GM12878 (cell line): ENCODE data around the gene POLR1G. TPM values are rescaled to one million over a fixed set of nuclear protein-coding genes. Genes with fewer than 3 reads are reported as not detected.

Experiments used
- ATAC-seq: fragments of 200-7000 bp; cut with Tn5 transposase; 3 replicates; pipeline ENCODE4 v1.9.1; 2020; ENCODE audit warnings: mild to moderate bottlenecking, moderate library complexity
- BruUV-seq: library from RNA; stranded (reverse); fragments of 400-500 nt; replicated peaks from 2 replicates; lab custom pipeline; 2021; lab: Mats Ljungman, UMichigan
- CTCF ChIA-PET: fragments of 300-600 bp; sonication (Branson Sonifier 250); formaldehyde crosslinking; extraction: SDS; loops from one replicate; lab custom pipeline; 2021; ENCODE audit warnings: inconsistent platforms; lab: Yijun Ruan, JAX
- POLR2A ChIA-PET: fragments of 350-600 bp; formaldehyde crosslinking; extraction: SDS; loops from one replicate; lab custom pipeline; 2021; ENCODE audit warnings: inconsistent platforms; lab: Charles Lee
- RAD21 ChIA-PET: fragments of 300-600 bp; sonication (Branson Sonifier 250); formaldehyde crosslinking; loops from one replicate; lab custom pipeline; 2023; ENCODE audit warnings: antibody characterized with exemption; ENCODE audit not compliant: unreplicated experiment; lab: Charles Lee
- SMC1A ChIA-PET: fragments of 300-600 bp; sonication (Branson Sonifier 250); formaldehyde crosslinking; loops from one replicate; lab custom pipeline; 2023; ENCODE audit not compliant: unreplicated experiment, uncharacterized antibody; lab: Charles Lee
- DNase-seq: peaks from one replicate; pipeline ENCODE4 v3.0.0-alpha.2; 2011; ENCODE audit warnings: low read depth, low spot score
- FAIRE-seq: peaks from 3 replicates; lab custom pipeline; 2011; peaks lifted over from hg19 to GRCh38; lab: Jason Lieb, UNC
- H2AFZ ChIP-seq: 2 replicates; pipeline ENCODE4 v1.6.0; 2011; ENCODE audit warnings: low read depth, low read length, control low read depth; ENCODE audit not compliant: control insufficient read depth
- H3K27ac ChIP-seq: 2 replicates; pipeline ENCODE4 v1.5.1; 2011; ENCODE audit warnings: control low read depth; ENCODE audit not compliant: control insufficient read depth, insufficient read depth
- H3K27me3 ChIP-seq, 2 experiments: replicated peaks in 1 of 2; 2 replicates each; pipeline versions ENCODE4 v1.6.0 to v1.6.1; 2011; ENCODE audit warnings: low read length in 1 of 2; ENCODE audit not compliant: control insufficient read depth in 2 of 2, insufficient read depth in 2 of 2
- H3K36me3 ChIP-seq, 2 experiments: 2 replicates each; pipeline ENCODE4 v1.5.1; 2011; ENCODE audit warnings: low read length in 1 of 2; ENCODE audit not compliant: control insufficient read depth in 2 of 2, insufficient read depth in 2 of 2
- H3K4me1 ChIP-seq: 2 replicates; pipeline ENCODE4 v1.6.1; 2011; ENCODE audit warnings: mild to moderate bottlenecking, low read length, moderate library complexity, mixed read lengths; ENCODE audit not compliant: control insufficient read depth, insufficient read depth
- H3K4me2 ChIP-seq: 2 replicates; pipeline ENCODE4 v1.6.0; 2011; ENCODE audit warnings: control low read depth; ENCODE audit not compliant: control insufficient read depth, insufficient read depth
- H3K4me3 ChIP-seq: fragments of 200-600 bp; sonication (generic); 2 replicates; pipeline ENCODE4 v1.5.1; 2016
- H3K79me2 ChIP-seq: 2 replicates; pipeline ENCODE4 v1.6.0; 2011; ENCODE audit warnings: low read length; ENCODE audit not compliant: control insufficient read depth, insufficient read depth
- H3K9ac ChIP-seq: 2 replicates; pipeline ENCODE4 v1.8.0; 2011; ENCODE audit warnings: low read length, control low read depth, mixed read lengths; ENCODE audit not compliant: control insufficient read depth, insufficient read depth
- H3K9me3 ChIP-seq: replicated peaks from 3 replicates; pipeline ENCODE4 v1.5.1; 2011; ENCODE audit warnings: mild to moderate bottlenecking, low read length; ENCODE audit not compliant: control insufficient read depth, insufficient read depth
- H4K20me1 ChIP-seq: 2 replicates; pipeline ENCODE4 v1.6.0; 2011; ENCODE audit not compliant: control insufficient read depth, insufficient read depth
- HDGF ChIP-seq: fragments of 450-650 bp; IDR thresholded peaks from 2 replicates; pipeline ENCODE4 v1.6.1; 2016; ENCODE audit warnings: antibody characterized with exemption
- MYB ChIP-seq: fragments of 150-350 bp; IDR thresholded peaks from 2 replicates; pipeline ENCODE4 v1.6.1; 2014; ENCODE audit warnings: mild to moderate bottlenecking, low read depth, low read length, borderline replicate concordance
- POLR2A ChIP-seq: IDR thresholded peaks from 2 replicates; pipeline ENCODE4 v1.6.1; 2011; ENCODE audit warnings: low read depth, mild to moderate bottlenecking, low read length
- RAD51 ChIP-seq: fragments of 450-650 bp; IDR thresholded peaks from 2 replicates; pipeline ENCODE4 v1.6.1; 2016; ENCODE audit warnings: moderate library complexity, mild to moderate bottlenecking, inconsistent platforms
- RUNX3 ChIP-seq: IDR thresholded peaks from 2 replicates; pipeline ENCODE4 v1.6.1; 2012; ENCODE audit warnings: low read length, inconsistent platforms
- SIX5 ChIP-seq: IDR thresholded peaks from 2 replicates; pipeline ENCODE4 v1.6.1; 2011; ENCODE audit warnings: mild to moderate bottlenecking, low read depth, low read length, moderate library complexity; ENCODE audit not compliant: severe bottlenecking
- SREBF2 ChIP-seq: IDR thresholded peaks from 2 replicates; pipeline ENCODE4 v1.6.1; 2012; ENCODE audit warnings: mild to moderate bottlenecking, low read length
- YBX1 ChIP-seq: fragments of 450-650 bp; IDR thresholded peaks from 2 replicates; pipeline ENCODE4 v1.6.1; 2016; ENCODE audit warnings: antibody characterized with exemption
- ZBED1 ChIP-seq: IDR thresholded peaks from 2 replicates; pipeline ENCODE4 v1.6.1; 2016; ENCODE audit warnings: borderline replicate concordance
- WGBS: methylation state at CpG from one replicate; pipeline ENCODE4 v1.1.6; 2016; ENCODE audit warnings: low lambda C conversion rate; ENCODE audit not compliant: insufficient replicate concordance, insufficient coverage; ENCODE audit errors: missing lambda C conversion rate; 5-methylcytosine and 5-hydroxymethylcytosine counted together
- in situ Hi-C: fragments of 300-500 bp; cut with MboI; formaldehyde crosslinking; loops from 9 replicates; pipeline ENCODE4 v1.14.3; 2018; ENCODE audit warnings: mixed read lengths
- intact Hi-C: fragments of 100-400 bp; cut with micrococcal nuclease; formaldehyde crosslinking; loops from one replicate; pipeline ENCODE4 v1.14.2; 2022; ENCODE audit not compliant: unreplicated experiment
- polyA plus RNA-seq, 11 experiments: library from polyadenylated mRNA; depleted of rRNA in 4 of 11; unstranded in 6 of 11; stranded (reverse) in 5 of 11; fragments of >200 nt; fragmentation: Nextera tagmentation in 4 of 11; fragmentation: Illumina TruSeq in 1 of 11; extraction: Ambion mirVana in 4 of 11; extraction: Trizol in 1 of 11; gene quantifications; 1 replicate in 1 of 11; 2 replicates in 10 of 11; pipeline versions ENCODE4 v1.2.1 to v1.2.3, GENCODE V29; 2011 to 2016; ENCODE audit warnings: inconsistent platforms in 2 of 11, missing spikeins in 2 of 11, low read depth in 1 of 11
- total RNA-seq, 4 experiments: library from RNA; depleted of rRNA in 3 of 4; stranded (reverse); fragments of >200 nt in 3 of 4; fragmentation: Illumina TruSeq in 1 of 4; extraction: Trizol in 1 of 4; gene quantifications; 2 replicates each; pipeline versions ENCODE4 v1.2.1 to v1.2.3, GENCODE V29; 2013 to 2021
- TF ChIP-seq, protein P1 (sequence below): fragments of 150-350 bp; IDR thresholded peaks from 2 replicates; pipeline ENCODE4 v1.6.1; 2014; ENCODE audit warnings: mild to moderate bottlenecking, low read depth, low read length
- TF ChIP-seq, protein P2 (sequence below): fragments of 450-650 bp; IDR thresholded peaks from 2 replicates; pipeline ENCODE4 v1.6.1; 2016; ENCODE audit warnings: mild to moderate bottlenecking
- TF ChIP-seq, protein P3 (sequence below): fragments of 450-650 bp; IDR thresholded peaks from 2 replicates; pipeline ENCODE4 v1.6.1; 2017; ENCODE audit warnings: antibody characterized with exemption, mild to moderate bottlenecking, moderate library complexity
- TF ChIP-seq, protein P4 (sequence below): fragments of 450-650 bp; IDR thresholded peaks from 2 replicates; pipeline ENCODE4 v1.6.1; 2018; ENCODE audit warnings: borderline replicate concordance, mild to moderate bottlenecking; ENCODE audit not compliant: partially characterized antibody

Gene POLR1G
- total and polyA plus RNA-seq, 10 of the 15 experiments (the other 5 are each of a cell fraction or from before 2014, with no cell fraction given) = 2.0 to 30.9 (median 20.5) TPM

DNA sequence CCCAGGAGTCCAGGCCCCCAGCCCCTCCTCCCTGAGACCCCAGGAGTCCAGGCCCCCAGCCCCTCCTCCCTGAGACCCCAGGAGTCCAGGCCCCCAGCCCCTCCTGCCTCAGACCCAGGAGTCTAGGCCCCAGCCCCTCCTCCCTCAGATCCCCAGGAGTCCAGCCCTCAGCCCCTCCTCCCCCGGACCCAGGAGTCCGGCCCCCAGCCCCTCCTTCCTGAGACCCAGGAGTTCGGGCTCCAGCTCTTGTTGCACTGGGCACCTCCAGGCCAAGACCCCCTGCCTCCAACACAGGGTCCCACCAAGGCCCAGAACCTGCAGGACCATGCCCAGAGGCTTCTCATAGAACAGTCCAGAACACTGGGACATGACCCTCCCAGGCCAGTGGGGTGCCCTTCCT lies 13.5 kb downstream of the POLR1G start:
- TF ChIP-seq, protein P1, sequence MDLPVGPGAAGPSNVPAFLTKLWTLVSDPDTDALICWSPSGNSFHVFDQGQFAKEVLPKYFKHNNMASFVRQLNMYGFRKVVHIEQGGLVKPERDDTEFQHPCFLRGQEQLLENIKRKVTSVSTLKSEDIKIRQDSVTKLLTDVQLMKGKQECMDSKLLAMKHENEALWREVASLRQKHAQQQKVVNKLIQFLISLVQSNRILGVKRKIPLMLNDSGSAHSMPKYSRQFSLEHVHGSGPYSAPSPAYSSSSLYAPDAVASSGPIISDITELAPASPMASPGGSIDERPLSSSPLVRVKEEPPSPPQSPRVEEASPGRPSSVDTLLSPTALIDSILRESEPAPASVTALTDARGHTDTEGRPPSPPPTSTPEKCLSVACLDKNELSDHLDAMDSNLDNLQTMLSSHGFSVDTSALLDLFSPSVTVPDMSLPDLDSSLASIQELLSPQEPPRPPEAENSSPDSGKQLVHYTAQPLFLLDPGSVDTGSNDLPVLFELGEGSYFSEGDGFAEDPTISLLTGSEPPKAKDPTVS = no peak
- TF ChIP-seq RUNX3 (no peak), SIX5 (no peak), YBX1 (no peak), MYB (no peak), SREBF2 (no peak), RAD51 (no peak), POLR2A (no peak), ZBED1 (no peak), HDGF (no peak)
- TF ChIP-seq, protein P2, sequence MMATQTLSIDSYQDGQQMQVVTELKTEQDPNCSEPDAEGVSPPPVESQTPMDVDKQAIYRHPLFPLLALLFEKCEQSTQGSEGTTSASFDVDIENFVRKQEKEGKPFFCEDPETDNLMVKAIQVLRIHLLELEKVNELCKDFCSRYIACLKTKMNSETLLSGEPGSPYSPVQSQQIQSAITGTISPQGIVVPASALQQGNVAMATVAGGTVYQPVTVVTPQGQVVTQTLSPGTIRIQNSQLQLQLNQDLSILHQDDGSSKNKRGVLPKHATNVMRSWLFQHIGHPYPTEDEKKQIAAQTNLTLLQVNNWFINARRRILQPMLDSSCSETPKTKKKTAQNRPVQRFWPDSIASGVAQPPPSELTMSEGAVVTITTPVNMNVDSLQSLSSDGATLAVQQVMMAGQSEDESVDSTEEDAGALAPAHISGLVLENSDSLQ = no peak
- TF ChIP-seq, protein P3, sequence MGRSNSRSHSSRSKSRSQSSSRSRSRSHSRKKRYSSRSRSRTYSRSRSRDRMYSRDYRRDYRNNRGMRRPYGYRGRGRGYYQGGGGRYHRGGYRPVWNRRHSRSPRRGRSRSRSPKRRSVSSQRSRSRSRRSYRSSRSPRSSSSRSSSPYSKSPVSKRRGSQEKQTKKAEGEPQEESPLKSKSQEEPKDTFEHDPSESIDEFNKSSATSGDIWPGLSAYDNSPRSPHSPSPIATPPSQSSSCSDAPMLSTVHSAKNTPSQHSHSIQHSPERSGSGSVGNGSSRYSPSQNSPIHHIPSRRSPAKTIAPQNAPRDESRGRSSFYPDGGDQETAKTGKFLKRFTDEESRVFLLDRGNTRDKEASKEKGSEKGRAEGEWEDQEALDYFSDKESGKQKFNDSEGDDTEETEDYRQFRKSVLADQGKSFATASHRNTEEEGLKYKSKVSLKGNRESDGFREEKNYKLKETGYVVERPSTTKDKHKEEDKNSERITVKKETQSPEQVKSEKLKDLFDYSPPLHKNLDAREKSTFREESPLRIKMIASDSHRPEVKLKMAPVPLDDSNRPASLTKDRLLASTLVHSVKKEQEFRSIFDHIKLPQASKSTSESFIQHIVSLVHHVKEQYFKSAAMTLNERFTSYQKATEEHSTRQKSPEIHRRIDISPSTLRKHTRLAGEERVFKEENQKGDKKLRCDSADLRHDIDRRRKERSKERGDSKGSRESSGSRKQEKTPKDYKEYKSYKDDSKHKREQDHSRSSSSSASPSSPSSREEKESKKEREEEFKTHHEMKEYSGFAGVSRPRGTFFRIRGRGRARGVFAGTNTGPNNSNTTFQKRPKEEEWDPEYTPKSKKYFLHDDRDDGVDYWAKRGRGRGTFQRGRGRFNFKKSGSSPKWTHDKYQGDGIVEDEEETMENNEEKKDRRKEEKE = no peak
- TF ChIP-seq, protein P4, sequence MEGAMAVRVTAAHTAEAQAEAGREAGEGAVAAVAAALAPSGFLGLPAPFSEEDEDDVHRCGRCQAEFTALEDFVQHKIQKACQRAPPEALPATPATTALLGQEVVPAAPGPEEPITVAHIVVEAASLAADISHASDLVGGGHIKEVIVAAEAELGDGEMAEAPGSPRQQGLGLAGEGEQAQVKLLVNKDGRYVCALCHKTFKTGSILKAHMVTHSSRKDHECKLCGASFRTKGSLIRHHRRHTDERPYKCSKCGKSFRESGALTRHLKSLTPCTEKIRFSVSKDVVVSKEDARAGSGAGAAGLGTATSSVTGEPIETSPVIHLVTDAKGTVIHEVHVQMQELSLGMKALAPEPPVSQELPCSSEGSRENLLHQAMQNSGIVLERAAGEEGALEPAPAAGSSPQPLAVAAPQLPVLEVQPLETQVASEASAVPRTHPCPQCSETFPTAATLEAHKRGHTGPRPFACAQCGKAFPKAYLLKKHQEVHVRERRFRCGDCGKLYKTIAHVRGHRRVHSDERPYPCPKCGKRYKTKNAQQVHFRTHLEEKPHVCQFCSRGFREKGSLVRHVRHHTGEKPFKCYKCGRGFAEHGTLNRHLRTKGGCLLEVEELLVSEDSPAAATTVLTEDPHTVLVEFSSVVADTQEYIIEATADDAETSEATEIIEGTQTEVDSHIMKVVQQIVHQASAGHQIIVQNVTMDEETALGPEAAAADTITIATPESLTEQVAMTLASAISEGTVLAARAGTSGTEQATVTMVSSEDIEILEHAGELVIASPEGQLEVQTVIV = no peak
- TF ChIP-seq, all 136 proteins: peak for 0
- H3K79me2 ChIP-seq = peaks cover 16% of the 10 kb centered on the region
- peak overlapping the region; percentile 10; the same call in 1 of the 2 replicates for H3K9ac ChIP-seq
- H3K4me1 ChIP-seq = peaks cover 38% of the 10 kb centered on the region
- H3K4me2 ChIP-seq = peak overlapping the region; percentile 86
- H2AFZ ChIP-seq = no peak overlapping the region
- ChIA-PET SMC1A (no interaction called here), RAD21 (interaction anchor here (0.6 to 1.5 kb wide), 3 partner anchors 16 to 221 kb away, joined by 3 to 7 read pairs (median 3); partner anchors contain the start of gene PPP1R13L), POLR2A (no interaction called here), CTCF (interaction anchor here (1.1 to 4.9 kb wide), 4 partner anchors 17 to 66 kb away, joined by 4 to 42 read pairs (median 6); partner anchors contain the start of gene PPP1R13L)
- FAIRE-seq (no peak), DNase-seq (no peak), ATAC-seq (no peak)
- no peaks in the 10 kb centered on the region for H3K27me3 ChIP-seq
- intact Hi-C loops (loop anchor here (1.0 kb wide), 1 partner anchor 15 kb away; the partner anchor contains the start of gene PPP1R13L), in situ Hi-C loops (no loop called here)
- no peaks in the 10 kb centered on the region for H3K9me3 ChIP-seq
- H3K36me3 ChIP-seq = peaks cover 0 to 3% of the 10 kb centered on the region in 2 experiments
- WGBS = no CpG with 5 or more reads among the region's 3 CpGs
- H4K20me1 ChIP-seq = no peaks in the 10 kb centered on the region
- H3K4me3 ChIP-seq = peak overlapping the region; percentile 26; the same call in 1 of the 2 replicates
- H3K27ac ChIP-seq = peak overlapping the region; percentile 73
- BruUV-seq = no TSS peak
